H1 (cell line): ENCODE results near the gene SEZ6L.

Experiments used
- CTCF ChIP-seq, 3 experiments: IDR thresholded peaks; 1 replicate in 2 of 3; 2 replicates in 1 of 3; pipeline versions ENCODE4 v1.5.1 to v1.6.1; 2011; ENCODE audit warnings: low read length in 3 of 3, mild to moderate bottlenecking in 3 of 3, inconsistent platforms in 2 of 3, low read depth in 1 of 3, moderate library complexity in 1 of 3; ENCODE audit not compliant: insufficient read depth in 1 of 3; ENCODE audit errors: control extremely low read depth in 1 of 3
- RFX5 ChIP-seq: IDR thresholded peaks from 2 replicates; pipeline ENCODE4 v1.6.1; 2011; ENCODE audit warnings: low read depth, low read length, improper control_type of control experiment, borderline replicate concordance
- SAP30 ChIP-seq: fragments of 300-600 bp; sonication (generic); IDR thresholded peaks from 2 replicates; pipeline ENCODE4 v1.7.1; 2012; ENCODE audit warnings: low read length, moderate library complexity, mild to moderate bottlenecking, inconsistent platforms; ENCODE audit not compliant: insufficient read depth, insufficient replicate concordance
- SP1 ChIP-seq: IDR thresholded peaks from 2 replicates; pipeline ENCODE4 v1.6.1; 2011; ENCODE audit warnings: low read depth, low read length

GRCh38 chr22:26430600-26430999 lies 261.3 kb downstream of the SEZ6L start:
- TF ChIP-seq SAP30, result no peak
- no peak for TF ChIP-seq CTCF (IDR thresholded peaks at IDR 0.05; ENCODE audit: control extremely low read depth in 1 of 3, insufficient read depth in 1 of 3, low read depth in 1 of 3, low read length in 3 of 3)
- no peak for TF ChIP-seq SP1
- TF ChIP-seq RFX5, result no peak
